NB4 (cell line): ENCODE measurements around the gene COG5.
"Not testable (repeated sequence)": the region's sequence is repeated elsewhere in the genome, so short reads cannot be mapped to it uniquely, and the experiment has no call there.

ENCODE experiments used
- MYC ChIP-seq: IDR thresholded peaks from 2 replicates; pipeline ENCODE4 v1.6.1; 2011; ENCODE audit warnings: low read depth, low read length
- POLR2A ChIP-seq: IDR thresholded peaks from 2 replicates; pipeline ENCODE4 v1.6.1; 2011; ENCODE audit warnings: mild to moderate bottlenecking; ENCODE audit not compliant: insufficient read length; ENCODE audit errors: extremely low read depth
- TF ChIP-seq, protein P1 (sequence below): IDR thresholded peaks from one replicate; pipeline ENCODE4 v1.5.1; 2012; ENCODE audit warnings: low read depth, low read length

GRCh38 chr7:107537228-107537627 is 26.5 kb downstream of the COG5 start:
- not testable (repeated sequence) for TF ChIP-seq POLR2A, MYC
- TF ChIP-seq, protein P1, sequence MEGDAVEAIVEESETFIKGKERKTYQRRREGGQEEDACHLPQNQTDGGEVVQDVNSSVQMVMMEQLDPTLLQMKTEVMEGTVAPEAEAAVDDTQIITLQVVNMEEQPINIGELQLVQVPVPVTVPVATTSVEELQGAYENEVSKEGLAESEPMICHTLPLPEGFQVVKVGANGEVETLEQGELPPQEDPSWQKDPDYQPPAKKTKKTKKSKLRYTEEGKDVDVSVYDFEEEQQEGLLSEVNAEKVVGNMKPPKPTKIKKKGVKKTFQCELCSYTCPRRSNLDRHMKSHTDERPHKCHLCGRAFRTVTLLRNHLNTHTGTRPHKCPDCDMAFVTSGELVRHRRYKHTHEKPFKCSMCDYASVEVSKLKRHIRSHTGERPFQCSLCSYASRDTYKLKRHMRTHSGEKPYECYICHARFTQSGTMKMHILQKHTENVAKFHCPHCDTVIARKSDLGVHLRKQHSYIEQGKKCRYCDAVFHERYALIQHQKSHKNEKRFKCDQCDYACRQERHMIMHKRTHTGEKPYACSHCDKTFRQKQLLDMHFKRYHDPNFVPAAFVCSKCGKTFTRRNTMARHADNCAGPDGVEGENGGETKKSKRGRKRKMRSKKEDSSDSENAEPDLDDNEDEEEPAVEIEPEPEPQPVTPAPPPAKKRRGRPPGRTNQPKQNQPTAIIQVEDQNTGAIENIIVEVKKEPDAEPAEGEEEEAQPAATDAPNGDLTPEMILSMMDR: not testable (repeated sequence)
